Activated T-cell treated with anti-CD3 and anti-CD28 coated beads for 48 hours (primary cell): Measurements from ENCODE around the gene GALNTL6.

Experiments used
- DNase-seq: peaks from one replicate; pipeline ENCODE4 v3.0.0-alpha.2; 2020; ENCODE audit warnings: low read depth

Gene GALNTL6

DNA sequence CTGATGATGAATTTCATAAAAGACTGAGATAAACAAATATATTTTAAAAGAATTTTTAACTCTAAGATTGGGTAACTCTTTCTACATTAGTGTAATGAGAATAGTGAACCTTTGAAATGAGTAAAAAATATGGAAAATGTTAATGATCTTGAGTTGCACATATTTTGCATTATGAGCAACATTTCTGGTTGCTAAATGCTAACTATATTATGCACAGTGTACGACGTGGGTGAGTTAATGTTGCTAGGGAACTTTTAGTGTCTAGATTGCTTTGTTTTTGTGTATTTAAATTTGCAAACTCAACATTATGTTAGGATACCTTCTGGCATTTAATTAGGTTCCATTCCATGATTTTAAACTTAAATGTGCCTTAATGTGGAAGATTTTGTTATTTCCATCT is 742.5 kb downstream of the GALNTL6 start:
- DNase-seq = no peak

DNA sequence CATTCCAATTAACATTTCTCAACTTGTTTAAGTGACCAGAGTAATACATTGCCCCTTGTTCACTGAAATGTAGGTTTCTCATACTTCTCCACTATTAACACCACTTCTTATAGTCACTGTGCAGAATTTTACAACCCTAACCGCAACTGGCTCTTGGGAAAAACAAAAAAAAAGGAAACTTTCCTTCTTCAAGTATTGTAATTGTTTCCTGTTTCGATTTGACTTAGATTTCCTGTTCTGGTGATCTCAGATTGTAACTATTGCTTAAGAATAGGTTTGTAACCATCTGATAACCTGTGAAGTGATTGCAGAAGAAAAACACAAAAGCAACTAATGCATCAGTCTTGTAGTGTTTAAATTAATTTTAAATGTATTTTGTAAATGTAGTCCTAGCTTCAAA is 760.7 kb downstream of the GALNTL6 start:
- DNase-seq = no peak

DNA sequence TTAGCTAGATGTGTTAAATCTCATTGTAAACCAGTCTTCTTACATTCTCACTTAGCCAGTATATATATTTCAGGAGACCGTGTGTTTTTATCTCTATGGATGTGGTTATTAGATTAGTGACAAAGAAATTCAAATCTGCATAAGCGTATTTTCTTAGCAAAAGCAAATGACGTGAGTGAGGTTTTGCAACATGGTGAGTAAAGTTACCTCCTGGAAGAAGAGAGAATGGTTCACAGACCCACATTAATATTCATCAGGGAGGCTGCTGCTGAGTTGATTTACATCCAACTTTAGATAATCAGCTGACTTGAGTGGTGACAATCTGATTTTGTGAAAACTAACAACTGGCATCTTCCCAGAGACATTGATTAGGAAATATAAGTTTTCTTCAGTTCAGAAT is 765.5 kb downstream of the GALNTL6 start:
- DNase-seq = no peak

DNA sequence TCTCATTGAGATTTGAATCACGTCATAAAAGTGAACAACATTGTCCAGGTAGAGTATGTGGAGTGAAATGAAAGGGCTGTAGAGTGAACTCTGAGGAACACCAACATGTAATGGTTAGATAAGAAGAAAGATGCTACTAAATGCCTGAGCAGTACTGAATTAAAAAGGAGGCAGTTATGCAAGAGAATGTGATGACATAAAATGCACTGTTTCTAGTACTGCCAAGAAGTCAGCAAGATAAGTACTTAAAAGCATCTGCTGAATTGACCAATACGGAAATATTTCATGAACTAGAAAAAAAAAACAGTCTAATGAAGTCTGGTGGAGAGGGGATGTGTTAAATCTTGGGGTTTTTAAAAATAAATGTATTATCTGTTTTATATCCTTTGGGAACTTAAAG is 771.6 kb downstream of the GALNTL6 start:
- DNase-seq = no peak

DNA sequence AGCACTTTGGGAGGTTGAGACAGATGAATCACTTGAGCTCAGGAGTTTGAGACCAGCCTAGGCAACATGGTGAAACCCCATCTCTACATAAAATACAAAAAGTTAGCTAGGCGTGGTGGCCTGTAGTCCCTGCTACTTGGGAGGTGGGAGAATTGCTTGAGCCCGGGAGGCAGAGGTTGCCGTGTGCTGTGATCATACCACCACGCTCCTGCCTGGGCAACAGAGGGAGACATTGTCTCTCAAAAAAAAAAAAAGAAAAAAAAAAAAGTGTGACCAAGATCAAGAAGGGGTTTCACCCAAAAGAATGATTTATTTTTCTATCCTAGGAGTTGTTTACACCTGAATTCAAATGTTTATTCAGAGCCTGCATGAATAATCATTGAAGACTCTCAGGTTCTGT is 783.0 kb downstream of the GALNTL6 start:
- no peak for DNase-seq

DNA sequence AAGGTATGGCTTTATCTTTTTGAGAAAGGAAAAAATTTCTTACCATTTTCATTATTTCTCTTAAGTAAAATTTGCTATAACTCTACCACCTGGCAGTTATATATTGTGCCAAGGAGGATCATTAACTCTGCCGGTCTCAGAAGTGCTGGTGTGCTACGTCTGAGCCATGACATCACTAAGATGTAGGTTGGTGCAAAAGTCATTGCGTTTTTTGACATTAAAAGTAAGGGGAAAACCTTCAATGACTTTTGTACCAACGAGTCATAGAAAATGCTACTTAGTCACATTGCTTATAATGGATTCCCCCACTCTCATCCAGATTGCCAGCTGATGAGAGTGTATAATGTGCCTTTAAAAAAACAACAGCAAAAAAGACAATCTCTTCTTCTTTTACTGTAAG is 786.4 kb downstream of the GALNTL6 start:
- DNase-seq = no peak

DNA sequence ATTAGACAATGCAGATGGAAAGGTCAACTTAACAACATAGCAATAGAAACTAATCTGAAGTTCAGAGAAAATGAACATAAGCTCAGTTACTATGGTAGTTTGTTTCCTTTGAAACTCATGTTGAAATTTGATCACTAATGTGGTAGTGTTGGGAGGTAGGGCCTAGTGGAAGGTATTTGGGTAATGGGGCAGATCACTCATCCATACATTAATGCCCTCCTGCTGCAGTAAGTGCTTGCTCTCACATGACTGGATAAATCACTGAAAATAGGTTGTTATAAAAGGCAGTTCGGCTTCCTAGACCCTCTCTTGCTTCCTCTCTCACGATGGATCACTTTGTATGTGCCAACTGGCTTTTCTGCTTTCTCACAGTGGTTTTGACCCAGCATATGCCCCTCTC is 788.0 kb downstream of the GALNTL6 start:
- no peak for DNase-seq

DNA sequence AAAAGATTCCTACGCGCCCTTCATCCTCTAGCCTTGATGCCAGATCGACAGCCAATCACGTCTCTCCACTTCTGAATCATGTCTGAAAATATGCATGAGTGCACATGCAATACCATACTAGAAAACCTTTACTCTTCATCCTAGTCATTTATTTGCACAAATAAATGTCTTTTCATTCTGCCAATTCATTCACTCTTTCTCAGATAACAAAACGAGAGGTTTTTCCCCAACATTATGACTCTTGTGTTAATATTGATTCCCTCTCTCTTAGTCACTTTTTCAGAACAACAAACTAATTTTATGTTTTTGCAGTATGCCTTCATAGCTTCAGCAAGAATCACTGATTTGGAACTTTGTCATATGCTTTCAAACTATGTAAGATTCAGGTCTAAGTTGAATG is 806.0 kb downstream of the GALNTL6 start:
- no peak for DNase-seq

DNA sequence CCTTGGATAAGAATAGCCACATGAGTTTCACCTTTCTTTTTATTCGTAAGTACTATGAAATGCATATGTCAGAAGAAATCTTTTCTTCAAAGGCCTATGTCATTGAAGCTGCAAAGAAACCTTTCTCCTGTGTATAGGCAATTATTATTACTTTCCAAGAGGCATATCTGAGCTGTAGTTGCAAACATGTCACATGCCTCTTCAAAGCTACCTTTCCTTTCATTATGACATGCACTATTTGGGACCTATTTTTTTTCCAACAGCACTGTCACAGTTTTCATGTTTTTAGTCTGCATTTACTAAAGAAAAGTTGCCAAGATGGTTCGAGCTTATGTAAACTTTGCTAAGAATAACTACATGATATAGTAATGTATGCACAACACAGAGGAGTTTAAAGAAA is 806.6 kb downstream of the GALNTL6 start:
- DNase-seq = no peak

DNA sequence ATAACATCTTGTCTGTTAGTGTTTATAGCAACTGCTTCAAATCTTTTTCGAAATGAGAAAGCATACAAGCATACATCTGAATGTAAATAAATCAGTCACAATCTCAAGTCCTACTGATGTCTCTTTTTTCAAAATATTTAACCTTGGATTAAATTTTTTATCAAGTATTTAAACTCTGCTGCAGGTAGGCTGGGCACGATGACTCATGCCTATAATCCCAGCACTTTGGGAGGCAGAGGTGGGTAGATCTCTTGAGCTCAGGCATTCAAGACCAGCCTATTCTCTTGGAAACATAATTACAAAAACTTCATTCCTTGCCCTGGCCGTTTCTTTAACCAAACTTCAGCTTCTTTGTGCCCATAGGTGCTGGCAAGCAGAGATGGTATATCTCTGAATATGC is 815.1 kb downstream of the GALNTL6 start:
- DNase-seq = no peak

DNA sequence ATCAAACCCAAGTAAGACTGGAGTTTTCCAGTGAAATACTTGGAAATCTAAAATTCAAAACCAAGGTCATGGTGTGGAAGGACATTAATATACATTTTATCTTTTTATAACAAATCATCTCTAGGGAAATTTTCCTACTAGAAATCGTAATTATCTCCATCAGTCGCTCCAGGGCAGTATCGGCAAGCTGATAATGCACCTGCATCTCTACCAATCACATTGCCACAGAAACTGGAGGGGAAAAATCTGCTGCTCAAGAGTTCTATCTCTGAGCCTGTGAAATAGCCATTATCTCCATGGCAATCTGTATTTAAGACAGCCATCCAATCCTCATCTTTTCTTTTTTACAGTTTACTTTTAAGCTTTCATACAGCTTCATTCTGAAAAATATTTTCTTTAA is 817.1 kb downstream of the GALNTL6 start:
- no peak for DNase-seq

DNA sequence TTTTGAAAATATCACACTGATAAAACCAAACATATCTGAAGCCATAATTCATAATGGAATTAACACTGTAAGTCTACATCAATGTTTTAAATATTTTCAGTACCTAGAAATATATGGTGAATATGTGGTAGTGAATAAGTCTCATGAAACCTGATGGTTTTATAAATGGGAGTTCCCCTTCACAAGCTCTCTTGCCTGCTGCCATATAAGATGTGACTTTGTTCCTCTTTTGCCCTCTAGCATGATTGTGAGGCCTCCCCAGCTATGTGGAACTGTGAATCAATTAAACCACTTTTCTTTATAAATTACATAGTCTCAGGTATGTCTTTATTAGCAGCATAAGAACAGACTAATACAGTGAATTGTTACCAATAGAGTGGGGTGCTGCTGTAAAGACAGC is 818.6 kb downstream of the GALNTL6 start:
- DNase-seq = no peak

DNA sequence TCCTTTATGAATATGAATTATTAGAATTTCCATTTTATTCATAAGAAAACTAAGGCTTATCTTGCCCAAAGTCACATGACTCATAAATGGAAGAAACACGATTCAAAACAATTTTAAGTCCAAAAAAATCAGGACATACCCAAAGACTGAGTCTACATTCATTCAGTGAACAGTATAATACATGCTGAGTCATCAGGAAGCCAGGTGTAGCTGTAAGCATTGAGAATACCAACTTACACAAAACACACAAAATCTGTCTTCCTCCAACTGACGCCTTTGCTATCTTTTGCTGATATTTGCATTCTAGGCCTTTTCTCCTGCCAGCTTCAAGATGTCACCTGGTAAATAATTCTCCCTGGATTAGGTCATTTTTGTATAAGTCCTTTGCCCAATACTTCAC is 835.3 kb downstream of the GALNTL6 start:
- DNase-seq = no peak

DNA sequence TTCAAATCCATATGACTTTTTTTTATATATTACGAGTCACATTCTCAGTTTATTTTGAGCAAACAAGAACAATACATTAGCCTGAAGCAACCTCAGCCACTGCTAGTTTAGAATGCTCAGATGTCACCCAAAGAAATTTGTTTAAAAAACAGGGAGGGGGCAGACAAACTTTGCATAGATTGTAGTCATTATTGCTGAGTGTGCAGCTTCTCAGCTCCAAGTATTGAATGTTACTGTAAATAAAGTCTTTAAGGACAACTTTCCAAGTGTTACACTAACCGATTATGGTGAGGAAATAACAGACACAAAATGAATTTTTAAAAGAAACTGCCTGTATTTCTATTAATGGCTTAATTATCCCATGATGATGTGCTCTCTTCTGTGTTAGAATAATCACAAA is 835.9 kb downstream of the GALNTL6 start:
- DNase-seq = no peak

DNA sequence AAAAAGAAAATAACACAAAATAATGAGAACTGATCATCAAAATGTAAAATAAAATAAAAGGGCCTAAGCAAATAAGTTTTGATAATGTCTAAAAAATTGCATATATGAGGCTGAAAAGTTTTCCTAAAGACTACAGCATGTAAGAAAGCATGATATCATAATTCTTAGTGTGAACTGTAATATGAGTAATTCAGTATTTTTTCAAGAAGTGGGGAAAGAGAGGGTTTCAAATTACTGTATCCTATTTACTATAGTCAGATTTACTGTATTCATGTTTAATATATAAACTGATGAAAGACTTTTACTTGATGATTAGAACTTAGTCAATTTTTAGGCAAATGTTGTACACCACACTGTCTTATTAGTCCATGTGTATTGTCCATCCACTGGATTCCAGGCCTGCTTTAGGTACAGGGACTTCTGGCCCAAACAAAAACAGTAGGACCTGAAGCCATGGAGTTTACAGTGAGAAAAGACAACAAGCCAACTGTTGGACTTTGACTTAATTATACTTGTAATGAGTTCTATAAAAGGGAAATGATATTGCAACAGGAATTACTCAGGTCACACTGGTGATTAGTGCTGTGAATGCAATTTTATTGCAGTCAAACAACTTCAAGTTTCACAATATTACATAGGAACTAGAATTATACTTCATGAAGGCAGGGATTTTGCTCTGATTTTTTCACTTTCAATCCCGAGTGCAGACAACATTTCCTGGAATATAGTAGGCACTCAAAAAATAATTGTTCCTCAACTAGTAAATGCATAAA is 837.7 kb downstream of the GALNTL6 start:
- DNase-seq = no peak

DNA sequence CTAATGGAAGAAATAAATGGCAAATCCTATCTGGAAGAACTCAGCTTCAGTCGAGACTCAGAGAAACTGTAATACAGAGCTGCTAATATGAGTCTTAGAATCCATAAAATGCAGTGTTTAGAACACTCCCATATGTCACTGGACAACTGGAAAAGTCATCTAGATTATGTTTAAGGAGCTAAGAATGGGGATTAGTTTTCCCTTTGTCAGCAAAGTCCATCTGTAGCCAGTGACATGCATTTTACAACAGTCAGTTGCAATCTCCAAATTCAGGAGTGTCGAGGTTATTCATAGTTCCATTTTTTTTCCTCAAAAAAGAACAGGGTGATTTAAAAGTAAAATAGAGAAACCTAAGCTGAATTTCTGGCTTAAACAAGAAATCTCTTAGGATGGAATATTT is 838.8 kb downstream of the GALNTL6 start:
- no peak for DNase-seq

DNA sequence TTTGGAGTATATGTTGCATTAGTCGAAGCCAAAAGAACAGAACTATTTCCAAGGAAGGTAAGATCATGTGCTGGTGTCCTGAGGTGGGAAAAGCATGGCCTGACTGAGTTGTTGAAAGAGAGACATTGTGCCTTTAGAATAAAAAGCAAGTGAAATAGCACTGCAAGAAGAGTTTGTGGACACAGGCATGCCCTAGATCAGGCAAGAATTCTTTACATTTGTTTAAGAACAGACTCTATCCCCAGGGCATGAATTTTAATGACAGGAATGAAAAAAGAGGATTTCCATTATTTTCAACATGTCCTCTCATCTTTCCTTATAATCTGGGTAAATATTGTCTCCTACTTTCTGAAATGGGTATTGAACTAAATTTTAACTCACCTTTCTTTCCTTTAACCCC is 839.2 kb downstream of the GALNTL6 start:
- no peak for DNase-seq

DNA sequence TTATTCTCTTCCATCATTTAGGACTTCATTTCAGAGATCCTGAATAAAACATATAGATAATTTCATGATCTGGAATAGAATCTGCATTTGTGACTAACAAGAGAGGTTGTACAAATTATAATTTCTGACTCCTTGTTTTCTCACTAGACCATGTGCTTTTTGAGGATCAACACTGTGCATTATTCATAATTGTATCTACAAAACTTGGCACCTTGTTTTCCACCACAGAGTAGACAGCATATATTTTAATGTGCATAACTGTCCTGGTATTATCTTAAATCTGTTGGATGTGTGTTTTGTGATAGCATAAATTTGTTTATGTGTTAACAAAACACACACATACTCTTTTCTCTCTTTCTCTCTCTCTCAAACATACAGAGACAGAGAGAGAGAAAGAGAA is 840.5 kb downstream of the GALNTL6 start:
- DNase-seq = no peak

DNA sequence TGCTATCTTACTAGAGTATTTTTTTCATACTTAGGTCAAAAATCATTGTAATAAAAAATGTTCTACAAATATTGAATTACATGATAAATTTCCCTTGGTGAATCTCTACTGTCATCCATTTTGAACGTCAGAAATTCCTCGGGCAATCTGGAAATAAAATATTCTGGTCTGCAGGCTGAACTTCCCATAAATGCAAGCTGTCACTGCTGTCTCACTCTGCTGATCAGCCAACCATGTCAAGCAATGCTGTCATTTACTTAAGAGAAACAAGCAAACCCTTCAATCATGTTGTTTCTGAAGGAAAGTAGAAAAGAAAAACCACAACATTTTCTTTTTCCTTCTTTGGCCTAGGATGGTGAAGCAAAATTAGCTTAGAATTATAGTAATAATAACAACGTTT is 841.3 kb downstream of the GALNTL6 start:
- DNase-seq = no peak

DNA sequence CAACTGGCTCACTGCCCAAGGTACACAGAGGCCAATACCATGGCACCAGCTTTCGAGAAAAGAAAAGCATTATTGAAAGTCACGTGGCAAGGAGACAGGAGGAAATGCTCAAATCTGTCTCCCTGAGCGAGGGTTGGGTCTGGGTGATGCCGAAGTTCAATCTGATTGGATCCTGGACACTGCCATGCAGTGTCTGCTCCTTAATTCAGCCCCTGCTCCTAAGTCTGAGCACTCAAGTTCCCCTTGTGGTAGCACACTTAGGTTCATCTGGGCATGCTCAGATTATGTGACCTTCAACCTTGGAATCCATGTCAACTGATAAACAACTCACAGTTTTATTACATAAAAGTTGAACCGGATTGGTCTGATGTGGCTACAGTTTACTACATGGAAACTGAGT is 842.9 kb downstream of the GALNTL6 start:
- no peak for DNase-seq

DNA sequence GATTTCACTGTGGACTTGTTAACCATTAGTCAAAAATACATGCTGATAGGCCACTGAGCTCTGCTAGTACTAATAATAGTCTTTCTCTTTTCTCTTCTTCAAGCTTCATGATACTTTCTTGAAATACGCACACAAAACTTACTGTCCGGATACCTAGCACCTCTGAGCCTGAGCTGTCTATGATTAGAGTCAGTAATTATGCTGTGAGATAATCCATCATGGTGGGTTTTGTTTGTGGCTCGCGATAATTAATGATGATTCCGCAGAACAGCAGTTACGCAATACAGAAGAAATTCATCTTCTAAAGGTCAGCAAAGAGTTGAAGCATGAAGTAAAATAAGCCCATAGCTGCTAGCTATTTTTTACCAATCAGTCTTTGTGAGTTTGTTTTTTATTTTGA is 843.9 kb downstream of the GALNTL6 start:
- no peak for DNase-seq

DNA sequence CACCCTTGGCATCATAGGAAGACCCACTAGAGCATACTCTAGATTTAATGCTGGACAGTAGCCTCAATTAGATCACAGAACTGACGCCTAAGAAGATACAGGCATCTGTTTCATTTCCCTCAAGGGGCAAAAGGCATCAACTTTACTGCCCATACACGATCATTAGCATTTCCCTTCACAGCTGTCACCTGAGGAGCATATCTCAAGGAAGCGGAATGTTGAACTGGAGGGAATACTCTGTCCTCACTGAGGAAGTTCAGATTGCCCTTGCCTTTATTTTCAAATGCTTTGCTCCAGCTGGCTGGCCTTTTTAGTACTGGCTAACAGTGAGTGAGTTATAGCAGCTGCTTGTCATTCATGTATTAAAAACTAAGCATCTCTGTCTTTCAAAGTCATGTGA is 847.0 kb downstream of the GALNTL6 start:
- DNase-seq = no peak

DNA sequence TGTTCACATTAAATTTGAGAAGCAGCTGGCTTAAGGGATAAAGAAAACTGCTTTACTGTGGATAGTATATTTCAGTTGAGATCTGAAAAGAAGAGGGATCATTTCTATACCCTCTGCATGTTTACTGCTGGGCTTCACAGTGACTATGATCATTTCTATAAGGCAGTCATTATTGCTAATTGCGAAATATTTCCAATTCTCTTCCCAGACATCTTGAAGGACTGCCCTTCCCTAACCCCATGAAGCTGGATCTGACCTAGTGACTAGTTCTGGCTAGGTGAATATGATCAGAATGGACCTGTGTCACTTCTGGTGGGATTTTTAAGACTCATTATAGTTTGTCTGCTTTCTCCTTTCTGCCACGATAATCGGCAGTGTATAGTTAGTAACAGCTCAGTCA is 848.9 kb downstream of the GALNTL6 start:
- DNase-seq = no peak

DNA sequence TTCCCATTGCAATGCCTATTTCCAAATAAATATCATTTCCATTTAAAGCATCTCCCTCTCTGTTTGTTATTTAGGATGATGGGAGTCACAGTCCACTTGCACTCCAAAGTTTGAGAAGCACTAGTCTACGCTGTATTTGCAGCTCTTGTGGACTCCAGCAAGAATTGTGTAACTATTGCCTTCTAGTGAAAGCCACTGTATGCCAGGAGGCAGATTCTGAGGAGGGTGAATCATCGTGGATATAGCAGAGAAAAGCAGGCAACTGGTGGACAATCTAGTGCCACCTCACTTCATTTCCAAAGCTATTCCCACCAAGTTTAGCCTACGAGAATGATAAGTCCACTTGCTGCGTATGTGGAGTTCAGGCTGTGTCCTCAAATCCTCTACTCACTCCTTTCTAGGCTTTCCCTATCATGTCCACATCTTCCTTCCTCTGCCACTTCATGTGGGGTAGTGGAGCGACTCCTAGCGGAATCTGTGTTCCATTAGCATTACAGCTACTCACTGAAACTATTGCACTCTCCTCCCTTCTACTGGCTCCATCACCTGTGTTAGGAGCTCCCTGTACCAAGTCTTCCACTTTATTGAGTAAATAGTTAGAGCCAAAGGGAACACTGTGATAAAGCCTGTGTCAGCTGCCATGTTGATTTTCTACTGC is 853.6 kb downstream of the GALNTL6 start:
- DNase-seq = no peak
